Colonic mucosa (tissue), 4 donors: ENCODE data around the gene PALD1. TPM values are rescaled to one million over a fixed set of nuclear protein-coding genes. Genes with fewer than 3 reads are reported as not detected.

ENCODE experiments used
- DNase-seq: peaks from one replicate; pipeline ENCODE4 v3.0.0-alpha.2; 2020
- H3K27ac ChIP-seq: fragments of 200-600 bp; one replicate; pipeline ENCODE4 v1.8.0; 2021
- H3K27me3 ChIP-seq: fragments of 200-600 bp; one replicate; pipeline ENCODE4 v1.8.0; 2021
- H3K36me3 ChIP-seq: fragments of 200-600 bp; one replicate; pipeline ENCODE4 v1.8.0; 2021
- H3K4me1 ChIP-seq: fragments of 200-600 bp; one replicate; pipeline ENCODE4 v1.8.0; 2021; ENCODE audit warnings: mild to moderate bottlenecking
- H3K4me3 ChIP-seq: fragments of 200-600 bp; one replicate; pipeline ENCODE4 v1.8.0; 2021
- H3K9ac ChIP-seq, 2 donors: one replicate each; pipeline ENCODE4 v1.7.0; 2013; ENCODE audit warnings: control low read depth in 2 of 2, low read depth in 2 of 2, low read length in 2 of 2
- H3K9me3 ChIP-seq: fragments of 200-600 bp; one replicate; pipeline ENCODE4 v1.8.0; 2021
- CTCF ChIP-seq: fragments of 200-600 bp; IDR thresholded peaks from one replicate; pipeline ENCODE4 v1.8.0; 2022; ENCODE audit warnings: antibody characterized with exemption, mild to moderate bottlenecking
- intact Hi-C: fragments of 100-400 bp; cut with DNase I; formaldehyde crosslinking; loops from one replicate; pipeline ENCODE4 v1.14.1; 2022
- total RNA-seq, 2 donors: library from RNA; stranded (reverse); fragmentation: NEBNext Ultra II Directional in 1 of 2; extraction: Animal tissue kit (Norgen Biotek cat#: 25700) in 1 of 2; gene quantifications; one replicate each; pipeline ENCODE4 v1.2.1, GENCODE V29; 2021
- donor health status: healthy.
- donor health status: DM: no; HTN: no; CAD: no.
- donor health status: DM: no; HTN: no; CAD: no.

PALD1 gene
- total RNA-seq, 2 donors from 2014 or later: 1.3 to 2.5 TPM

- no peak for TF ChIP-seq CTCF
- no peaks in the 10 kb centered on the region for H3K4me1 ChIP-seq
- intact Hi-C loops: no loop called here
Observed at GRCh38 chr10:70533189-70533558, 54.6 kb downstream of the PALD1 start.

GRCh38 chr10:70534281-70534680 is 55.7 kb downstream of the PALD1 start:
- Histone ChIP-seq H3K36me3 (no peaks in the 10 kb centered on the region), H3K9ac (no peak overlapping the region), H3K4me3 (no peak overlapping the region), H3K27me3 (no peaks in the 10 kb centered on the region), H3K9me3 (no peaks in the 10 kb centered on the region), H3K4me1 (no peaks in the 10 kb centered on the region), H3K27ac (no peak overlapping the region)
- no peak for TF ChIP-seq CTCF
- no peak for DNase-seq
- intact Hi-C loops: no loop called here

More at GRCh38 chr10:70533189-70533558, 54.6 kb downstream of the PALD1 start:
- H3K27ac ChIP-seq: no peak overlapping the region
- H3K9me3 ChIP-seq: no peaks in the 10 kb centered on the region
- no peak overlapping the region for H3K4me3 ChIP-seq
- no peaks in the 10 kb centered on the region for H3K27me3 ChIP-seq
- no peaks in the 10 kb centered on the region for H3K36me3 ChIP-seq
- DNase-seq: no peak
- no peak overlapping the region for H3K9ac ChIP-seq

GRCh38 chr10:70535001-70535400 is 56.4 kb downstream of the PALD1 start:
- Histone ChIP-seq H3K27ac (no peak overlapping the region), H3K36me3 (no peaks in the 10 kb centered on the region), H3K27me3 (no peaks in the 10 kb centered on the region), H3K9me3 (no peaks in the 10 kb centered on the region), H3K4me1 (no peaks in the 10 kb centered on the region), H3K9ac (no peak overlapping the region), H3K4me3 (no peak overlapping the region)
- intact Hi-C loops: no loop called here
- TF ChIP-seq CTCF: no peak
- DNase-seq: no peak

GRCh38 chr10:70535451-70535850 is 56.9 kb downstream of the PALD1 start:
- Histone ChIP-seq H3K9me3 (no peaks in the 10 kb centered on the region), H3K36me3 (no peaks in the 10 kb centered on the region), H3K27ac (no peak overlapping the region), H3K4me3 (no peak overlapping the region), H3K9ac (no peak overlapping the region), H3K27me3 (no peaks in the 10 kb centered on the region), H3K4me1 (no peaks in the 10 kb centered on the region)
- no peak for TF ChIP-seq CTCF
- no peak for DNase-seq
- intact Hi-C loops: no loop called here

GRCh38 chr10:70536196-70536861 is 57.8 kb downstream of the PALD1 start:
- Histone ChIP-seq H3K27ac (no peak overlapping the region), H3K4me1 (no peaks in the 10 kb centered on the region), H3K27me3 (no peaks in the 10 kb centered on the region), H3K36me3 (no peaks in the 10 kb centered on the region), H3K9ac (no peak overlapping the region), H3K4me3 (no peak overlapping the region), H3K9me3 (no peaks in the 10 kb centered on the region)
- TF ChIP-seq CTCF: no peak
- intact Hi-C loops: no loop called here
- DNase-seq: no peak
